ENCODE data around the gene B4GALT5.

The B4GALT5 gene

DNA sequence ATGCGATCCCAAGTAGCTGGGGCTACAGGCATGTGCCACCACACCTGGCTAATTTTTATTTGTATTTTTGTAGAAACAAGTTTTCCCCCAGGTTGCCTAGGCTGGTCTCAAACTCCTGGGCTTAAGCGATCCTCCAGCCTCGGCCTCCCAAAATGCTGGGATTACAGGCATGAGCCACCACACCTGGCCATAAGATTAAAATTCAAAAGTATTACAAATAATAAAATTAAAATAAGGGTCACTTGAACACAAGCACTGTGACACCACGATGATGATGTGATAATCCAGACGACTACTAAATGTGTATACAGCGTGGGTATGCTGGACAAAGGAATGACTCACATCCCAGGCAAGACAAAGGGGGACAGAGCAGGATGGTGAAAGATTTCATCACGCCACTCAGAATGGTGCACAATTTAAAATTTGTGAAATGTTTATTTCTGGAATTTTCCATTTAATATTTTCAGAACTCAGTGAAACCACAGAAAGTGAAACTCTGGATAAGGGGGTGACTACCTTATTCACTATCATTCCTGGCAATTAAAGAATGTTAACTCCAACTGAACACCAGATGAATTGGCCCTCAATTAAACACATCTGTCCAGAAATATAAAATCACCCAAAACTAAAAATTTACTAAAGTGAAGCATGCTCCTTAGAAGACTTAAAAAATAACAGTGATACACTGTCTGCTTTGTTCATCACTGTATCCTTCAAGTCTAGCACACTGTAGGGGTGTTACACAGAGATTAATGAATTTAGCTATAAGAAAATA is 13.1 kb downstream of the B4GALT5 start:
- peak in 1 of 3 experiments; percentile 21 for DNase-seq

GRCh38 chr20:49699200-49699992 is 14.3 kb downstream of the B4GALT5 start:
- DNase-seq, result no peak

DNA sequence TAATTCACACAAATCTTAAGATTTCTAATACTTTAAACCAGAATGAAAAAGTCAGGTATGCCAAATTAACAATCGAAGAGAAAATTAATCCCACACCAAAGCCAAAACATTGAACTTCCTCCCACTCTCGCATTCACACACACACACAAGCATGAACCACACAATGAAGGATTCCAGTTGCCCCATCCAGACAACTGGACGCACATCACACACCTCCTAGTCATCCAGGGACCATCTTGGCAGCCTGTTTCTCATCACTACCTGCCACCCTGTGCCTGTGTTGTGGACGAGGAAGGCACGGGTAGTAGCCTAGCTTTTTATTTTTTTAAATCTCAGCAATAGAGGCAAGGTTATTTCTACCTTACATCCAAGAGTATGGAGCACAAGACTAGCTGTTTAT is 15.2 kb downstream of the B4GALT5 start:
- no peak for DNase-seq

DNA sequence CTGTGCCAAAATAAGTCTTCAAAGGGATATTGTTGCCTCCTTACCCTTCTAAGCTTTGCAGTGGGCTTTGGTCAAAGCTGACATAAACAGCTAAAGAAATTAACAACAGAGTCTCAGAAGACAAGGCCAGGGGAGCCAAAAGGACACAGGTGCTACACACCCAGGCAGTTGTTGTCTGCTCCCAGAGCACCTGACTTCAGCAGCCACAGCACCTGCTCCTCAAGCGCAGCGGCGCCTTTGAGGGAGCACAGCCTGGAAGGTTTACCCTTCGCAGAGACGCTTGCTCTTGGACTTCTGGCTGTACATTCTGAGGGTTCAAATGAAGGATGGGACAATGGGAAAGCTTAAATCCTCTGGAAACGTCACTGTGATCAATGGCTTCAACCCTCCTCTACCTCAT is 16.6 kb downstream of the B4GALT5 start:
- peak; percentile 72 to 89 (median 77) for DNase-seq

DNA sequence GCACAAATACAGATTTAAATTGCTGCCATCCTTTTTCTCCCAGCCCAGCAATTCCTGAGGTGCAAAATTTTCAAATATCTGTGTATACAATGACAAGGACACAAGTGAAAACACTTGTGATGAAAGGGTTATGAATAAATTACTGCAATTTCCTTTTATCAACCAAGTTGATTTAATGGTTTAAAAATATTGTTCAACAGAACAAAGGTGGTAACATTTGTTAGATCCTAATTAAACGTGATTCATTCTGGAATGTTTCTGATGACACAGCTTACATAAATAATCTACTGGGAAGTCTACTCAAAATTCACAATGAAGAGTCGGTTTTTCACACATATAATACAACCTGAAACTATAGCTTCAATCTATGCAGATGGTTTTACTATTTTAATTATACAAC is 17.1 kb downstream of the B4GALT5 start:
- peak in 1 of 3 experiments; percentile 75 for DNase-seq

DNA sequence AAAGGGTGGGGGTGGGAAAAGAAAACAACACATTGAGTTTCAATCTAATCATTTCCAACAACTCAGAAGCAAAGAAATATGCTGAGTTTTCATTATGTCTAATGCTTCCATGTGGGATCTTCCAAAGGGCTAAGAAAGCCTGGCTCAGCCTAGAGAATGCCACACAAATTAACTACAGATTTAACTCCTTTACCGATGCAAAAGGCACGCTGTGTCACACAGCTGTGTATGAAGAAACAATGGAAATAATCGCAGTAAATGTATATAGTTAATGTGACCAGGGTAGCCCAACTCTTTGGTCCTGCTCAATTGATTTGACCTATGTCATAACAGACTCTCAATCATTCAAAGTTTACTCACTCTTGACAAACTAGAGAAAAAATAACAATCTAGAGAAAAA is 17.8 kb downstream of the B4GALT5 start:
- DNase-seq, result peak in 1 of 3 experiments; percentile 46

DNA sequence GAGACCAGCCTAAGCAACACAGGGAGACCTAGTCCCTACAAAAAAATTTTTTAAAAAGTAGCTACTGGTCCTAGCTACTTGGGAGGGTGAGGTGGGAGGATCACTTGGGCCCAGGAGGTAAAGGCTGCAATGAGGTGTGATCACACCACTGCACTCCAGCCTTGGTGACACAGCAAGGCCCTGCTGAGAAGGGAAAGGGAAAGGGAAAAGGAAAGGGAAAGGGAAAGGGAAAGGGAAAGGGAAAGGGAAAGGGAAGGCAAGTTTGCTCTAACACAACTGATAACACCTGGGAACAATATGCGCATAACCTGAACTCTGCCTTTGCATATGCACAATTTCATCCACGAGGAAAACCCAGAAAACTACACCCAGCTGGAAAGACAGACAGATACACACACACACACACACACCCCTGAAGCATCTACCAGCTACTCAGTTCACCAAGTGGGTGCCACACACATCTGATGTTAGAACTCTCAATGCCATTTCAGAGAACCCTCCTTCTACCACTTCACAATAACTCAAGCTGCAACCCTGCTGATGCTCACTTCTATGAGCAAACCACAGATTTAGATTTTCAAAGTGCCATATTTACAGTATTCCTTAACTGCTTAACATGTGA is 19.1 kb downstream of the B4GALT5 start:
- DNase-seq, result peak in 2 of 3 experiments; percentile 20 to 78

GRCh38 chr20:49693435-49694171 is 20.1 kb downstream of the B4GALT5 start:
- DNase-seq, result peak in 1 of 3 experiments; percentile 38

GRCh38 chr20:49692941-49693340 is 20.7 kb downstream of the B4GALT5 start:
- DNase-seq, result no peak

DNA sequence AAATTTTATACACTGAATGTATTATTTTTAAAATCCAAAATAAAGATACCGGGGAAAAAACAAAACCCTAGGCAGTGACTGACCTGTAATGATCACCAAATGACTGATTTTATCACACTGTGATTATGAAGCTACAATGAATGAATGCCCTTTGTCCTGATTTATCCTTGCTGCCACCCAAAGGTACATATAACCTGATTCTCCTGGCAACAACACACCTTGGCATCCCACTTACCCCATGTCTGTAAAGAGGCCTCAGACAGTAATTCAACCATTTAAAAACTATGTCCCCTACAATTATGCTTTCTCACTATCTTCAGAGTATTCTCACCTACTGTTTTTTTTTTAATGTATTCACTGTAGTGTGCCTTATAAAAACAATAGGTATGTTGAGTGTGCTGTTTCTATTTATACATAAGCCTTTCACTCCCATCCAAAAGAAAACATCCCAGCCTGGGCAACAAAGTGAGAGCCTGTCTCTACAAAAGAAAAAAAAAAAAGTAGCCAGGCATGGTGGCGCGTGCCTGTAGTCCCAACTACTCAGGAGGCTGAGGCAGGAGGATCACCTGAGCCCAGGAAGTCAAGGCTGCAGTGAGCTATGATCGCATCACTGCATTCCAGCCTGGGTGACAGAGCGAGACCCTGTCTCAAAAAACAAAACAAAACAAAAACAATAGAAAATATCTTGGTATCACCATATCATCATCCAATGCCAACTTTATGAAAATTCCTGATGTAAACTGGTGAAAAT is 21.7 kb downstream of the B4GALT5 start:
- DNase-seq, result peak in 2 of 3 experiments; percentile 15 to 36

DNA sequence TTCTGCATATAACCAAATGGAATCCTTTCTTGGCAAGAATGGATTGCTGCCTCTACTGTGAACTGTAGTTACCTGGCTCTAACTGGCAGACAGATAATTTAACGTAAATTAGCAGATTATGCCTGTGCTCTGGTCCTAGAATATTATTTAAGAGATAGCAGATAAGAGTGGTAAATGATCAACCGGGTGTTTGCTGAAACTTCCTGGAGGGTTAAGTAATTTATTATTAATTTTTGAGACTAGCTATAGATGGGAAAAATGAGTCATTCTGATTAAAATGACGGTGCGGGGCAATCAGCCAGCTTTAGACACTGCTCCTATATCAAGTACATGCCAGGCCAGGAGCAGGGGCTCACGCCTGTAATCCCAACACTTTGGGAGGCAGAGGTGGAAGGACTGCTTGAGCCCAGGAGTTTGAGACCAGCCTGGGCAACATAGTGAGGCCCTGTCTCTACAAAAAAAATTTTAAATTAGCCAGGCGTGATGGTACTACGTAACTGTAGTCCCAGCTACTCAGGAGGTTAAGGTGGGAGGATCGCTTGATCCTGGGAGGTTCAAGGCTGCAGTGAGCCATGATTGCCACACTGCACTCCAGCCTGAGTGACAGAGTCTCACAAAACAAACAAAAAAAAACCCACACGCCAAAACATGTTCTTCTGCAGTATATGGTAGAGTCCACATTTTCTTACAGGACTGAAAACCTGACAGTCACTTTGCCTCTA is 22.6 kb downstream of the B4GALT5 start:
- DNase-seq, result no peak

GRCh38 chr20:49687595-49688567 is 25.8 kb downstream of the B4GALT5 start:
- DNase-seq, result no peak

DNA sequence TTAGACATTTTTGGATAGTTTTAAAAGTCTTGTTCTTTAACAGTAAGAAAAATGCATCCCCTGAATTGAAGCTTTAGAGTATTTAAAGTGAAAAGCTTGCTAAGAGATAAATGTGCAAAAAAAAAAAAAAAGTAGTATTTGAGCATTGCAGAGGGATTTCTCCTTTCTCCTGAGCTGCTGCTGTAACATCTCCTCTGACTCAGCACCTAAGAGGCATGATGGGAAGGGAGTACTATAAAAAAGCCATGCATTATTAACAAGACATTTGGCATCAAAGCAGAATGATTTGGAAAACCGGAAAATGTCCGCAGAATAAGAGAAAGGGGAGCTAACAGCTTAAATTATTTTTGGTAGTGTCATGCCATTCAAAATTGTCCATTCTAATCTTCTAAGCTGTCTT is 27.9 kb downstream of the B4GALT5 start:
- no peak for DNase-seq

GRCh38 chr20:49685161-49685601 is 28.5 kb downstream of the B4GALT5 start:
- DNase-seq, result no peak

GRCh38 chr20:49684335-49684997 is 29.2 kb downstream of the B4GALT5 start:
- no peak for DNase-seq

DNA sequence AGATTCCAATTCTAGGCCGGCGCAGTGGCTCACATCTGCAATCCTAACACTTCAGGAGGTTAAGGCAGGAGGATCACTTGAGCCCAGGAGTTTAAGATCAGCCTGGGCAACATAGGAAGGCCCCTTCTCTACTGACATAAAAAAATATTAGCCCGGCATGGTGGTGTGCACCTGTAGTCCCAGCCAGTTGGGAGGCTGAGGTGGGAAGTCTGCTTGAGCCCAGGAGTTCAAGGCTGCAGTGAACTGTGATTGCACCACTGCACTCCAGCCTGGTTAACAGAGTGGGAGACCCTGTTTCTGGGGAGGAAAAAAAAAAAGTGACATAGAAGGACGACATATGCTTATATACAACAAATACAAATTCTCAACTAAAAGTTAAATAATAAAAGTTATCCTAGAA is 30.9 kb downstream of the B4GALT5 start:
- DNase-seq, result no peak

DNA sequence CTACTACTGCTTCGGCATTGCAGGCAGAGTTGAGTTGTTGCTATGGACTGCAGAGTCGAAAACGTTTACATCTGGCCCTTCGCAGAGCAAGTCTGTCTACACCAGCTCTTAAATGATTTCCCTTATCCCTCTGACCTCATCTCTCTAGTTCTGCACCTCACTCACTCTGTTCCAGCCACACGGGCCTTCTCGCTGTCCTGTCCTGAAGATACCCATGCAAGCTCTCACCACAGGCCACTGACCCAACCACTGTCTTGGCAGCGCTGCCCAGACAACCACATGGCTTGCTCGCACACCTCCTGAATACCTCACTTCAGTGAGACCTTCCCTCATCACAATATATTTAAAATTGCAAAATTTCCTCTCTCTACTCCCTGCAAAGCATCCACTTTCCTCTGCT is 31.4 kb downstream of the B4GALT5 start:
- no peak for DNase-seq

DNA sequence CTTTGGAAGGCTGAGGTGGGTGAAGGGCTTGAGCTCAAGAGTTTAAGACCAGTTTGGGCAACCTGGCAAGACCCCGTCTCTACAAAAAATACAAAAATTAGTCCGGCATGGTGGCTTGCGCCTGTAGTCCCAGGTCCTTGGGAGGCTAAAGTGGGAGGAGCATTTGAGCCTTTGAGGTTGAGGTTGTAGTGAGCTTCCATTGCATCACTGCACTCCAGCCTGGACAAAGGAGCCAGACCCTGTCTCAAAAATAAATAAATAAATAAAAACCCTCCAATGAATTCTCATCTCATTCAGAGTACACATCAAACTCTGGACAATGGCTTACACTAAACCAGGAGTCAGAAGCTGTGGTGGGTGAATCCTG is 31.8 kb downstream of the B4GALT5 start:
- no peak for DNase-seq

DNA sequence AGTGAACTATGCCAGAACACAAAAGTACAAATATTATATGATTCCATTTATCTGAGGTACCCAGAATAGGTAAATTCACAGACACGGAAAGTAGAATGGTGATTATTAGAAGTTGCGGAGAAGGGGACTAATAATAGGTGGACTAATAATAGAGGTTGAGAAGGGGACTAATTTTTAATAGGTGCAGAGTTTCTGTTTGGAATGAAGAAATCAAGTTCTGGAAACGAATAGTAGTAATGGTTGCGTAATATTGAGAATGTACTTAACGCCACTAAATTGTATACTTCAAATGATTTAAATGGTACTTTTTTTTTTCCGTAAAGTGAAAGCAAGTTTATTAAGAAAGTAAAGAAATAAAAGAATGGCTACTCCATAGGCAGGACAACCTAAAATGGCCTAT is 33.2 kb downstream of the B4GALT5 start:
- no peak for DNase-seq

GRCh38 chr20:49679634-49680033 is 34.0 kb downstream of the B4GALT5 start:
- DNase-seq, result no peak
